Adrenal gland (tissue), 12 donors: ENCODE measurements around the gene MAPK10. TPM values are rescaled to one million over a fixed set of nuclear protein-coding genes. Genes with fewer than 3 reads are reported as not detected.

ENCODE experiments used
- DNase-seq, 7 donors: peaks; one replicate each; pipeline ENCODE4 v3.0.0-alpha.2; 2019 to 2020
- H3K27ac ChIP-seq, 5 donors: fragments of 200-600 bp; sonication (generic) in 4 of 5; 1 replicate in 3 of 5; 2 replicates in 2 of 5; pipeline versions ENCODE4 v1.5.1 to v1.8.0; 2016 to 2020; ENCODE audit warnings: mild to moderate bottlenecking in 1 of 5
- H3K27me3 ChIP-seq: fragments of 200-600 bp; 2 replicates; pipeline ENCODE4 v1.8.0; 2021
- H3K36me3 ChIP-seq, 2 donors: fragments of 200-600 bp; replicated peaks in 1 of 2; 1 replicate in 1 of 2; 2 replicates in 1 of 2; pipeline versions ENCODE4 v1.5.1 to v1.8.0; 2018 to 2022
- H3K4me1 ChIP-seq, 2 donors: fragments of 200-600 bp; replicated peaks in 1 of 2; 1 replicate in 1 of 2; 2 replicates in 1 of 2; pipeline versions ENCODE4 v1.5.1 to v1.8.0; 2018 to 2021
- H3K4me3 ChIP-seq, 4 donors: fragments of 200-600 bp; sonication (generic) in 3 of 4; one replicate each; pipeline ENCODE4 v1.5.1; 2016 to 2018
- H3K9me3 ChIP-seq, 3 donors: fragments of 200-600 bp; sonication (generic) in 1 of 3; replicated peaks in 1 of 3; 1 replicate in 2 of 3; 2 replicates in 1 of 3; pipeline versions ENCODE4 v1.5.1 to v1.8.0; 2016 to 2021
- POLR2A ChIP-seq, 2 donors: fragments of 450-650 bp; IDR thresholded peaks; one replicate each; pipeline ENCODE4 v1.6.1; 2017; ENCODE audit warnings: antibody characterized with exemption in 2 of 2, mild to moderate bottlenecking in 2 of 2, moderate library complexity in 1 of 2
- WGBS, 4 donors: extraction: QIAGEN DNeasy Blood & Tissue Kit in 2 of 4; methylation state at CpG; one replicate each; pipeline versions ENCODE4 v1.1.5 to v1.1.7; 2013 to 2017; 5-methylcytosine and 5-hydroxymethylcytosine counted together
- intact Hi-C, 2 donors: fragments of 100-400 bp; cut with DNase I; formaldehyde crosslinking; loops; one replicate each; pipeline versions ENCODE4 v1.14.1 to v1.15.0; 2022 to 2023
- polyA plus RNA-seq, 3 donors: library from polyadenylated mRNA; stranded (reverse); fragments of 200-250 nt in 2 of 3; fragments of 350-450 nt in 1 of 3; fragmentation: Illumina TruSeq in 1 of 3; extraction: RNeasy Lipid Tissue Mini Kit (QIAGEN cat#74804) in 1 of 3; gene quantifications; one replicate each; pipeline ENCODE4 v1.2.3, GENCODE V29; 2013 to 2014
- total RNA-seq, 9 donors: library from RNA; depleted of rRNA in 4 of 9; stranded (reverse); fragments of >200 nt in 4 of 9; fragments of 120-200 nt in 1 of 9; fragmentation: NEBNext Ultra II Directional in 1 of 9; extraction: Animal tissue kit (Norgen Biotek cat#: 25700) in 1 of 9; gene quantifications; one replicate each; pipeline versions ENCODE4 v1.1.0 to v1.2.4, GENCODE V29; 2013 to 2023
- TF ChIP-seq, protein P1 (sequence below), 6 experiments: fragments of 450-650 bp in 4 of 6; fragments of 200-600 bp in 2 of 6; sonication (generic) in 1 of 6; IDR thresholded peaks; 1 replicate in 5 of 6; 2 replicates in 1 of 6; pipeline versions ENCODE4 v1.5.1 to v1.8.0; 2016 to 2021; ENCODE audit warnings: antibody characterized with exemption in 6 of 6, mild to moderate bottlenecking in 2 of 6, moderate library complexity in 1 of 6
- donor health status: healthy with polysubstance abuse.
- donor health status: Bipolar disorder and iron deficiency.
- donor health status: DM: yes; HTN: yes; CAD: no.
- donor health status: DM: no; HTN: no; CAD: no.
- donor health status: DM: no; HTN: no; CAD: no.
- donor health status: DM: yes; HTN: yes; CAD: no.

The MAPK10 gene
- total and polyA plus RNA-seq, 12 donors = 11.6 to 160 (median 42.1) TPM

DNA sequence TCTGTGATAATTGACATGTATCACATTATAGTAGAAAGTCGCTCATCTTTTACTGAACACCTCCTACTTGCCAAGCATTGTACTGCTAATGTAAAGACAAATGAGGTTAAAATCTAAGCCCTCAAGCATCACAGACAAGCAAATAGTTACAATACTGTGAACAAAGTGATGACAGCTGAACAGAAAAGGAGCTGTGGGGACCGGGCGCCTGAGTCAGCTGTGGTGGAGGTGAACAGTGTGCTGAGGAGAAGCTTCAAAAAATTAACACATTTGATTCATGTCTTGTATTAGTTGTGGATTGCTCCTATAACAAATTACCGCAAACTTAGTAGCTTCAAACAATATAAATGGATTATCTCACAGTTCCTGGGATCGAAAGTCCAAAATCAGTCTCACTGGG lies 124.3 kb downstream of the MAPK10 start:
- DNase-seq = no peak
- no peak for TF ChIP-seq POLR2A (IDR thresholded peaks at IDR 0.05)
- TF ChIP-seq, protein P1, sequence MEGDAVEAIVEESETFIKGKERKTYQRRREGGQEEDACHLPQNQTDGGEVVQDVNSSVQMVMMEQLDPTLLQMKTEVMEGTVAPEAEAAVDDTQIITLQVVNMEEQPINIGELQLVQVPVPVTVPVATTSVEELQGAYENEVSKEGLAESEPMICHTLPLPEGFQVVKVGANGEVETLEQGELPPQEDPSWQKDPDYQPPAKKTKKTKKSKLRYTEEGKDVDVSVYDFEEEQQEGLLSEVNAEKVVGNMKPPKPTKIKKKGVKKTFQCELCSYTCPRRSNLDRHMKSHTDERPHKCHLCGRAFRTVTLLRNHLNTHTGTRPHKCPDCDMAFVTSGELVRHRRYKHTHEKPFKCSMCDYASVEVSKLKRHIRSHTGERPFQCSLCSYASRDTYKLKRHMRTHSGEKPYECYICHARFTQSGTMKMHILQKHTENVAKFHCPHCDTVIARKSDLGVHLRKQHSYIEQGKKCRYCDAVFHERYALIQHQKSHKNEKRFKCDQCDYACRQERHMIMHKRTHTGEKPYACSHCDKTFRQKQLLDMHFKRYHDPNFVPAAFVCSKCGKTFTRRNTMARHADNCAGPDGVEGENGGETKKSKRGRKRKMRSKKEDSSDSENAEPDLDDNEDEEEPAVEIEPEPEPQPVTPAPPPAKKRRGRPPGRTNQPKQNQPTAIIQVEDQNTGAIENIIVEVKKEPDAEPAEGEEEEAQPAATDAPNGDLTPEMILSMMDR (IDR thresholded peaks at IDR 0.05) = no peak
- intact Hi-C loops = no loop called here
- H3K36me3 ChIP-seq = no peaks in the 10 kb centered on the region
- no peaks in the 10 kb centered on the region for H3K27me3 ChIP-seq
- 77 to 94% (median 94%) methylated on average over 5 of the region's 5 CpGs for WGBS, 4 donors
- H3K4me3 ChIP-seq = no peak overlapping the region
- H3K27ac ChIP-seq = no peak overlapping the region
- no peaks in the 10 kb centered on the region for H3K9me3 ChIP-seq
- H3K4me1 ChIP-seq = no peaks in the 10 kb centered on the region

DNA sequence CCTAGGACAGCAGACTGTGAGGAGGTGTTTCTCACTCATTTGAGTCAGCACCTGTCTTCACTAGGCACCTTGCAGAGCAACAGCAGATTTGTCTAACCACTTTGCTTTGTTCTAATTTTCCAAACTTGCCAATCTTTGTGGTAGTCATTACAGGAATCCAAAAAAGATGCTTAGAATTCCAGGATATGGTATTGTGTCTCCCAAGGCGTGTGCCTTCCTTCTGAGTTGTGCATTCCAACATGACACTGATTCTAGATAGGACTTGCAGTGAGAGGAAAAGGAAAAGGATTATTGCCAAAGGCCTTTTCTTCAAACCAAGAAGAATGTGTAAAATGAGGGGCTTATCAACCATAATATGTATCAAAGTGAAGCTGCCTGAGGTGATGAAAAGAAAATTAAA lies 126.2 kb downstream of the MAPK10 start:
- Histone ChIP-seq H3K27ac (no peak overlapping the region), H3K27me3 (no peaks in the 10 kb centered on the region), H3K9me3 (no peaks in the 10 kb centered on the region), H3K4me3 (no peak overlapping the region), H3K36me3 (no peaks in the 10 kb centered on the region), H3K4me1 (no peaks in the 10 kb centered on the region)
- WGBS, 4 donors = 61 to 80% (median 67%) methylated on average over 1 of the region's 1 CpG
- no peak for TF ChIP-seq POLR2A (IDR thresholded peaks at IDR 0.05)
- TF ChIP-seq, protein P1 (IDR thresholded peaks at IDR 0.05) = no peak
- intact Hi-C loops = no loop called here
- no peak for DNase-seq

DNA sequence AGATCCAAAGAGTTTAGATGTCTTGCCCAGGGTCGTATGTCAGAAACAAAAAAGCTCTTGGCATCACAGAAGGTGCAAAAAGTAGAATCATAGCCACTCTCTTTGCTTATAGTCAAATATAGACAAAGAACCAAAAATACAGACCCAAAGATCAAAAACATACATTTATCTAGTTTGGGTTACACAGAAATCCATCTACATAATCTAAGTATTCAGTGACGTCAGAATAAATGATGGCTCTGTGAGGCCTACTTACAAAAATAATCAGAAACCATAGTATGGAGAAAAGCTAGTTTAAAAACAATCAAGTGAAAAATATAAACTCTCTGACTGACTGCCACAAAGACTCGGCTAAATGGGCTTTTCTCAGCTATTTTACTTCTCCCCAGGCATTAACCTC lies 126.8 kb downstream of the MAPK10 start:
- Histone ChIP-seq H3K4me1 (no peaks in the 10 kb centered on the region), H3K4me3 (no peak overlapping the region), H3K27ac (no peak overlapping the region), H3K27me3 (no peaks in the 10 kb centered on the region), H3K36me3 (no peaks in the 10 kb centered on the region), H3K9me3 (no peaks in the 10 kb centered on the region)
- TF ChIP-seq, protein P1 (IDR thresholded peaks at IDR 0.05) = no peak
- TF ChIP-seq POLR2A (IDR thresholded peaks at IDR 0.05) = no peak
- intact Hi-C loops = no loop called here
- no peak for DNase-seq
- 77 to 87% (median 84%) methylated on average over 3 of the region's 3 CpGs for whole genome bisulfite sequencing, 4 donors

DNA sequence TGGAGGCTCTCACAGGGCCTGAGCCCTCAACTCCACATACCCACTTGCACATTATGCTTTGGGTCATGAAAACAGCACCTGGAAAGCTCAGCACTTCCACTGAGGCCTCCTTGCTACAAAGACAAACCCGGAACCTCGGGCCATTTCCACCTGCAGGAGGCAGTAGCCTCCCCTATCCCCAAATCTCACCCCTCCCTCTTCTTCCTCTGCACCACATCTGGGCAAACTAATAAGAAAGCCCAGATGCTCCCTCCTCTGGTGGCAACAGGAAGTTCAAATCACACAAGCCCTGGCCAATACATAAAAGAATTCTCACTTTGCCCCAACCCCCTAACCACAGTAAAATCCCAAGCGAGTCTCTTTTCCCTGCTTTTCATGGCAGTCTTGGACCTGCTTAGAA lies 136.4 kb downstream of the MAPK10 start:
- peaks cover 0 to 17% of the 10 kb centered on the region in 2 donors for H3K4me1 ChIP-seq

More for the DNA sequence above, 136.4 kb downstream of the MAPK10 start:
- WGBS, 4 donors = 59 to 82% (median 79%) methylated on average over 3 of the region's 3 CpGs
- Histone ChIP-seq H3K4me3 (no peak overlapping the region), H3K27me3 (no peaks in the 10 kb centered on the region), H3K27ac (no peak overlapping the region), H3K36me3 (no peaks in the 10 kb centered on the region), H3K9me3 (no peaks in the 10 kb centered on the region)
- intact Hi-C loops = no loop called here
- TF ChIP-seq, protein P1 (IDR thresholded peaks at IDR 0.05) = peak in 5 of 6 experiments; percentile 20 to 38 (median 26)
- no peak for TF ChIP-seq POLR2A (IDR thresholded peaks at IDR 0.05)
- peak in 1 of 7 donors; percentile 24 for DNase-seq
